Placental epithelial cell (primary cell): ENCODE measurements around the gene TEKTIP1. TPM values are rescaled to one million over a fixed set of nuclear protein-coding genes. Genes with fewer than 3 reads are reported as not detected.

Experiments
- small RNA-seq: library from RNA; depleted of rRNA; stranded (forward); fragments of <200 nt; gene quantifications from one replicate; pipeline ENCODE3, GENCODE V24; 2012
- total RNA-seq: library from RNA; depleted of rRNA; stranded (reverse); fragments of >200 nt; gene quantifications from 2 replicates; pipeline ENCODE4 v1.2.3, GENCODE V29; 2012

Gene TEKTIP1
- total RNA-seq = 0.22 and 0.39 TPM in 2 replicates

GRCh38 chr19:3538965-3539755 lies at the start of gene TEKTIP1:
TEKTIP1 (plus strand) TSS chr19:3539174; CDS start chr19:3539178, 4 bp downstream.

GRCh38 chr19:3500429-3501101 lies 38.4 kb upstream of the TEKTIP1 start, which contains the start of gene DOHH:
DOHH (minus strand) TSS chr19:3500674; CDS start chr19:3496814, 3,860 bp downstream.

GRCh38 chr19:3505598-3506383 lies 33.2 kb upstream of the TEKTIP1 start, which contains the start of gene FZR1:
FZR1 (plus strand) TSS chr19:3506311; CDS start chr19:3522990, 16,679 bp downstream.

GRCh38 chr19:3557461-3558248 lies 18.7 kb downstream of the TEKTIP1 start, which contains the start of gene MFSD12:
MFSD12 (minus strand) TSS chr19:3557586; CDS start chr19:3557403, 183 bp downstream.

GRCh38 chr19:3572855-3573161 lies 33.8 kb downstream of the TEKTIP1 start, which contains the start of gene HMG20B:
HMG20B (plus strand) TSS chr19:3572944; CDS start chr19:3573310, 366 bp downstream.

GRCh38 chr19:3585301-3586126 lies 46.5 kb downstream of the TEKTIP1 start, which contains the start of gene GIPC3:
GIPC3 (plus strand) TSS chr19:3585478; CDS start chr19:3585598, 120 bp downstream.

Small RNA genes lying within 50 kb of the gene (small RNA-seq; reads per million reads assigned to genes)
- gene AC005786.1 = not detected
- gene RF00212 = not detected

Other genes starting within 250 kb of the TEKTIP1 start
- 15.8 and 16.9 TPM in 2 replicates for gene NFIC, start 172.6 kb upstream of the TEKTIP1 start, total RNA-seq
- not detected in 2 replicates for gene SMIM24, start 58.6 kb upstream of the TEKTIP1 start, total RNA-seq
- not detected in 2 replicates for gene SMIM44, start 55.7 kb upstream of the TEKTIP1 start, total RNA-seq
- 5.9 and 8.2 TPM in 2 replicates for gene DOHH, start 38.5 kb upstream of the TEKTIP1 start, total RNA-seq
- gene FZR1, start 32.9 kb upstream of the TEKTIP1 start, total RNA-seq = 72.6 and 86.3 TPM in 2 replicates
- 92.3 and 93.4 TPM in 2 replicates for gene MFSD12, start 18.4 kb downstream of the TEKTIP1 start, total RNA-seq
- gene HMG20B, start 33.8 kb downstream of the TEKTIP1 start, total RNA-seq = 111 TPM in 2 replicates
- gene GIPC3, start 46.3 kb downstream of the TEKTIP1 start, total RNA-seq = under 0.01 TPM in 1 of 2 replicates, not detected in the other
- gene TBXA2R, start 67.7 kb downstream of the TEKTIP1 start, total RNA-seq = 4.3 and 6.7 TPM in 2 replicates
- gene CACTIN, start 87.6 kb downstream of the TEKTIP1 start, total RNA-seq = 27.1 and 27.5 TPM in 2 replicates
- 17.3 and 26.2 TPM in 2 replicates for gene PIP5K1C, start 161.3 kb downstream of the TEKTIP1 start, total RNA-seq
- 0.39 TPM in 1 of 2 replicates, not detected in the other for gene TJP3, start 169.2 kb downstream of the TEKTIP1 start, total RNA-seq
- gene APBA3, start 222.5 kb downstream of the TEKTIP1 start, total RNA-seq = 25.5 and 27.8 TPM in 2 replicates
- gene MRPL54, start 223.5 kb downstream of the TEKTIP1 start, total RNA-seq = 32.2 and 46.1 TPM in 2 replicates
- gene RAX2, start 233.1 kb downstream of the TEKTIP1 start, total RNA-seq = not detected in 2 replicates
- not detected in 2 replicates for gene MATK, start 247.2 kb downstream of the TEKTIP1 start, total RNA-seq